Thyroid gland (tissue), 4 donors: ENCODE data around the gene SCN4B.

Experiments
- POLR2A ChIP-seq, 2 donors: fragments of 450-650 bp; IDR thresholded peaks; one replicate each; pipeline ENCODE4 v1.6.1; 2017; ENCODE audit warnings: antibody characterized with exemption in 2 of 2, mild to moderate bottlenecking in 2 of 2, moderate library complexity in 1 of 2
- TF ChIP-seq, protein P1 (sequence below), 6 experiments: fragments of 200-600 bp in 3 of 6; fragments of 450-650 bp in 3 of 6; sonication (generic) in 3 of 6; IDR thresholded peaks; one replicate each; pipeline ENCODE4 v1.5.1; 2016 to 2019; ENCODE audit warnings: antibody characterized with exemption in 6 of 6, mild to moderate bottlenecking in 2 of 6, inconsistent platforms in 1 of 6, moderate library complexity in 1 of 6

DNA sequence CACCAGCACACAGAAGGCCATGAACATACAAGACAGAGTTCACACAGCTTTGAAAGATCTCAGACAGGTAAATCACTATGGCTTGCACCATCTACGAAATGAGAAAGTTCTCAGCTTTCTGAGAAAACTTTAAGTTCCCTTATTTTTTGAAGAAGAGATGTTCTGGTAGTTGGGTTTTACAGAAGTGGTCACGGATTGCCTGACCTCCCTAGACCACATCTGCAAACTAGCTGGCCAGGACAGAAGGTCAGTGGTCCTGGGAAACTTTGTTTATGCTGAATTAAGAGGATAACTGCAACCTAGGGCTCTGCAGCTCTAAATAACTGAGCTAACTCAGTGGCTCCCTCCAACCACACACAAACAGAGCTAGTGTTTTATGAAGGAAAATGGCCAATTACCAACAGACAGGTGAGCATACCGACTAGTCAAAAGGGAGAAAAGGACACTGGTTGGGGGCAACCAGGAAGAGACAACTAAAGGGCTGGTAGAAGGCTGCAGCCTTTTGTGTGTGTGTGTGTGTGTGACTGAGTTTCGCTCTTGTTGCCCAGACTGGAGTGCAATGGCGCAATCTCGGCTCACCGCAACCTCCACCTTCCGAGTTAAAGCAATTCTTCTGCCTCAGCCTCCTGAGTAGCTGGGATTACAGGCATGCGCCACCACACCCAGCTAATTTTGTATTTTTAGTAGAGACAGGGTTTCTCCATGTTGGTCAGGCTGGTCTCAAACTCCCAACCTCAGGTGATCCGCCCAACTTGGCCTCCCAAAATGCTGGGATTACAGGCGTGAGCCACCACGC lies 32.4 kb upstream of the SCN4B start:
- TF ChIP-seq POLR2A (IDR thresholded peaks at IDR 0.05), result no peak
- TF ChIP-seq, protein P1, sequence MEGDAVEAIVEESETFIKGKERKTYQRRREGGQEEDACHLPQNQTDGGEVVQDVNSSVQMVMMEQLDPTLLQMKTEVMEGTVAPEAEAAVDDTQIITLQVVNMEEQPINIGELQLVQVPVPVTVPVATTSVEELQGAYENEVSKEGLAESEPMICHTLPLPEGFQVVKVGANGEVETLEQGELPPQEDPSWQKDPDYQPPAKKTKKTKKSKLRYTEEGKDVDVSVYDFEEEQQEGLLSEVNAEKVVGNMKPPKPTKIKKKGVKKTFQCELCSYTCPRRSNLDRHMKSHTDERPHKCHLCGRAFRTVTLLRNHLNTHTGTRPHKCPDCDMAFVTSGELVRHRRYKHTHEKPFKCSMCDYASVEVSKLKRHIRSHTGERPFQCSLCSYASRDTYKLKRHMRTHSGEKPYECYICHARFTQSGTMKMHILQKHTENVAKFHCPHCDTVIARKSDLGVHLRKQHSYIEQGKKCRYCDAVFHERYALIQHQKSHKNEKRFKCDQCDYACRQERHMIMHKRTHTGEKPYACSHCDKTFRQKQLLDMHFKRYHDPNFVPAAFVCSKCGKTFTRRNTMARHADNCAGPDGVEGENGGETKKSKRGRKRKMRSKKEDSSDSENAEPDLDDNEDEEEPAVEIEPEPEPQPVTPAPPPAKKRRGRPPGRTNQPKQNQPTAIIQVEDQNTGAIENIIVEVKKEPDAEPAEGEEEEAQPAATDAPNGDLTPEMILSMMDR (IDR thresholded peaks at IDR 0.05), result no peak
